Small intestine (tissue), 7 donors: Measurements from ENCODE around the gene AK5. TPM values are rescaled to one million over a fixed set of nuclear protein-coding genes. Genes with fewer than 3 reads are reported as not detected.

ENCODE experiments used
- DNase-seq, 2 donors: peaks; one replicate each; pipeline versions ENCODE4 v3.0.0 to v3.0.0-alpha.2; 2013
- FAIRE-seq: peaks from 2 replicates; lab custom pipeline; 2012; peaks lifted over from hg19 to GRCh38; lab: Jason Lieb, UNC
- H3K27ac ChIP-seq, 3 donors: one replicate each; pipeline ENCODE4 v1.5.1; 2013; ENCODE audit warnings: low read length in 2 of 3, mild to moderate bottlenecking in 2 of 3, control low read depth in 1 of 3, inconsistent platforms in 1 of 3, low read depth in 1 of 3, moderate library complexity in 1 of 3
- H3K27me3 ChIP-seq, 3 donors: one replicate each; pipeline ENCODE4 v1.6.1; 2013; ENCODE audit warnings: low read length in 3 of 3, inconsistent platforms in 1 of 3; ENCODE audit not compliant: control insufficient read depth in 3 of 3, insufficient read depth in 3 of 3
- H3K36me3 ChIP-seq, 3 donors: one replicate each; pipeline ENCODE4 v1.6.1; 2013; ENCODE audit warnings: low read length in 3 of 3, inconsistent platforms in 1 of 3, low read depth in 1 of 3, mild to moderate bottlenecking in 1 of 3, moderate library complexity in 1 of 3; ENCODE audit not compliant: control insufficient read depth in 3 of 3, insufficient read depth in 2 of 3
- H3K4me1 ChIP-seq, 3 donors: one replicate each; pipeline ENCODE4 v1.6.1; 2013; ENCODE audit warnings: low read length in 2 of 3, inconsistent platforms in 1 of 3, low read depth in 1 of 3, mild to moderate bottlenecking in 1 of 3, moderate library complexity in 1 of 3; ENCODE audit not compliant: control insufficient read depth in 3 of 3, insufficient read depth in 2 of 3
- H3K4me3 ChIP-seq, 3 donors: one replicate each; pipeline ENCODE4 v1.5.1; 2013; ENCODE audit warnings: low read length in 3 of 3, control low read depth in 1 of 3, inconsistent platforms in 1 of 3, low read depth in 1 of 3, mild to moderate bottlenecking in 1 of 3, moderate library complexity in 1 of 3
- H3K9me3 ChIP-seq, 2 donors: one replicate each; pipeline ENCODE4 v1.6.1; 2013; ENCODE audit warnings: low read depth in 1 of 2, low read length in 1 of 2; ENCODE audit not compliant: control insufficient read depth in 2 of 2, insufficient read depth in 1 of 2
- WGBS, 3 donors: extraction: QIAGEN DNeasy Blood & Tissue Kit; methylation state at CpG; one replicate each; pipeline ENCODE4 v1.1.7; 2013; 5-methylcytosine and 5-hydroxymethylcytosine counted together
- polyA plus RNA-seq, 4 donors: library from polyadenylated mRNA; stranded (reverse) in 3 of 4; unstranded in 1 of 4; fragments of 200-250 nt in 3 of 4; fragments of 120-200 nt in 1 of 4; gene quantifications; one replicate each; pipeline versions ENCODE4 v1.2.1 to v1.2.3, GENCODE V29; 2013
- donor health status: healthy with polysubstance abuse.
- donor health status: control.
- donor health status: control.
- donor health status: Bipolar disorder and iron deficiency.
- donor health status: healthy.

AK5 gene
- polyA plus RNA-seq, 4 donors = 0.27 to 2.6 (median 0.61) TPM; not detected in 1

GRCh38 chr1:77473690-77474089 is 191.9 kb downstream of the AK5 start:
- Histone ChIP-seq H3K27ac (no peak overlapping the region), H3K36me3 (no peaks in the 10 kb centered on the region), H3K9me3 (peaks cover 0 to 4% of the 10 kb centered on the region in 2 donors), H3K4me1 (no peaks in the 10 kb centered on the region), H3K27me3 (no peaks in the 10 kb centered on the region), H3K4me3 (no peak overlapping the region)
- FAIRE-seq (no peak), DNase-seq (no peak)
- 54 to 64% (median 58%) methylated on average over 3 of the region's 3 CpGs for WGBS, 3 donors

GRCh38 chr1:77475641-77476040 is 193.8 kb downstream of the AK5 start:
- peak in 1 of 2 donors; percentile 23 for DNase-seq
- Histone ChIP-seq H3K9me3 (peaks cover 0 to 4% of the 10 kb centered on the region in 2 donors), H3K36me3 (no peaks in the 10 kb centered on the region), H3K27ac (no peak overlapping the region), H3K4me3 (no peak overlapping the region), H3K27me3 (no peaks in the 10 kb centered on the region), H3K4me1 (no peaks in the 10 kb centered on the region)
- FAIRE-seq = no peak
- 3 to 10% (median 7%) methylated on average over 1 of the region's 1 CpG for WGBS, 3 donors

- Histone ChIP-seq H3K9me3 (peaks cover 0 to 4% of the 10 kb centered on the region in 2 donors), H3K4me1 (no peaks in the 10 kb centered on the region), H3K27ac (no peak overlapping the region), H3K4me3 (no peak overlapping the region), H3K36me3 (no peaks in the 10 kb centered on the region), H3K27me3 (no peaks in the 10 kb centered on the region)
- DNase-seq (no peak), FAIRE-seq (no peak)
- WGBS, 3 donors = 83 to 89% (median 86%) methylated on average over 7 of the region's 7 CpGs
Measured at GRCh38 chr1:77476475-77476874, 194.7 kb downstream of the AK5 start.

GRCh38 chr1:77484334-77484733 is 202.5 kb downstream of the AK5 start:
- H3K9me3 ChIP-seq = no peaks in the 10 kb centered on the region
- WGBS, 3 donors = 67 to 83% (median 71%) methylated on average over 1 of the region's 1 CpG
- no peaks in the 10 kb centered on the region for H3K27me3 ChIP-seq
- H3K36me3 ChIP-seq = no peaks in the 10 kb centered on the region
- H3K4me1 ChIP-seq = no peaks in the 10 kb centered on the region
- no peak overlapping the region for H3K4me3 ChIP-seq
- H3K27ac ChIP-seq = no peak overlapping the region
- FAIRE-seq (no peak), DNase-seq (no peak)

- 62 to 79% (median 69%) methylated on average over 2 of the region's 2 CpGs for WGBS, 3 donors
- Histone ChIP-seq H3K4me1 (no peaks in the 10 kb centered on the region), H3K27ac (no peak overlapping the region), H3K36me3 (no peaks in the 10 kb centered on the region), H3K4me3 (no peak overlapping the region), H3K27me3 (no peaks in the 10 kb centered on the region), H3K9me3 (no peaks in the 10 kb centered on the region)
- FAIRE-seq (no peak), DNase-seq (no peak)
Measured at GRCh38 chr1:77484926-77485325, 203.1 kb downstream of the AK5 start.

GRCh38 chr1:77487631-77488030 is 205.8 kb downstream of the AK5 start:
- Histone ChIP-seq H3K36me3 (no peaks in the 10 kb centered on the region), H3K4me3 (no peak overlapping the region), H3K9me3 (no peaks in the 10 kb centered on the region), H3K27me3 (no peaks in the 10 kb centered on the region), H3K4me1 (no peaks in the 10 kb centered on the region), H3K27ac (no peak overlapping the region)
- 89 to 100% (median 90%) methylated on average over 1 of the region's 1 CpG for WGBS, 3 donors
- FAIRE-seq = no peak
- no peak for DNase-seq

GRCh38 chr1:77489910-77490309 is 208.1 kb downstream of the AK5 start:
- WGBS, 3 donors = 72 to 80% (median 74%) methylated on average over 2 of the region's 2 CpGs
- Histone ChIP-seq H3K9me3 (no peaks in the 10 kb centered on the region), H3K36me3 (no peaks in the 10 kb centered on the region), H3K4me3 (no peak overlapping the region), H3K27me3 (no peaks in the 10 kb centered on the region), H3K27ac (no peak overlapping the region), H3K4me1 (no peaks in the 10 kb centered on the region)
- DNase-seq = no peak
- no peak for FAIRE-seq

- H3K27ac ChIP-seq = no peak overlapping the region
- H3K27me3 ChIP-seq = no peaks in the 10 kb centered on the region
- FAIRE-seq = no peak
- no peaks in the 10 kb centered on the region for H3K9me3 ChIP-seq
- no peaks in the 10 kb centered on the region for H3K4me1 ChIP-seq
- H3K4me3 ChIP-seq = no peak overlapping the region
- no peaks in the 10 kb centered on the region for H3K36me3 ChIP-seq
- DNase-seq = no peak
Measured at GRCh38 chr1:77494026-77494425, 212.2 kb downstream of the AK5 start.

- Histone ChIP-seq H3K4me3 (no peak overlapping the region), H3K27me3 (peaks cover 0 to 4% (median 0%) of the 10 kb centered on the region in 3 donors), H3K27ac (no peak overlapping the region), H3K9me3 (no peaks in the 10 kb centered on the region), H3K4me1 (no peaks in the 10 kb centered on the region), H3K36me3 (no peaks in the 10 kb centered on the region)
- FAIRE-seq (no peak), DNase-seq (no peak)
Measured at GRCh38 chr1:77498918-77499317, 217.1 kb downstream of the AK5 start.
